K562 (cell line): ENCODE data around the gene FAM227B. TPM values are rescaled to one million over a fixed set of nuclear protein-coding genes. Genes with fewer than 3 reads are reported as not detected.

Experiments
- CREB1 ChIP-seq, 2 experiments: sonication (generic) in 1 of 2; formaldehyde crosslinking in 1 of 2; IDR thresholded peaks; 2 replicates each; pipeline versions ENCODE4 v1.6.1 to v1.8.0; 2012 to 2022; ENCODE audit warnings: inconsistent platforms in 1 of 2, mild to moderate bottlenecking in 1 of 2, missing genetic modification reagents in 1 of 2, moderate library complexity in 1 of 2
- RBM14 ChIP-seq: fragments of 200-400 bp; formaldehyde crosslinking; IDR thresholded peaks from 2 replicates; pipeline ENCODE4 v1.6.1; 2018; ENCODE audit warnings: low read depth, mild to moderate bottlenecking, low read length, moderate library complexity, borderline replicate concordance; ENCODE audit not compliant: insufficient read depth
- ZNF347 ChIP-seq: fragments of 450-650 bp; formaldehyde crosslinking; IDR thresholded peaks from 2 replicates; pipeline ENCODE4 v1.4.0; 2020; ENCODE audit warnings: low read depth, mild to moderate bottlenecking, moderate library complexity
- ZNF407 ChIP-seq: fragments of 450-650 bp; IDR thresholded peaks from 2 replicates; pipeline ENCODE4 v1.6.1; 2016; ENCODE audit warnings: low read depth
- polyA plus RNA-seq, 8 experiments: library from polyadenylated mRNA; depleted of rRNA in 4 of 8; stranded (reverse) in 5 of 8; unstranded in 3 of 8; fragments of >200 nt; fragmentation: Nextera tagmentation in 2 of 8; fragmentation: Illumina TruSeq in 1 of 8; extraction: Ambion mirVana in 2 of 8; extraction: Trizol in 1 of 8; gene quantifications; 2 replicates each; pipeline versions ENCODE4 v1.2.1 to v1.2.3, GENCODE V29; 2011 to 2014; ENCODE audit warnings: inconsistent platforms in 1 of 8, missing spikeins in 1 of 8
- total RNA-seq, 7 experiments: library from RNA; depleted of rRNA in 6 of 7; stranded (reverse); fragments of >200 nt in 6 of 7; fragmentation: Illumina TruSeq in 2 of 7; extraction: Trizol in 2 of 7; gene quantifications; 2 replicates each; pipeline versions ENCODE4 v1.2.1 to v1.2.3, GENCODE V29; 2011 to 2021; ENCODE audit warnings: low replicate concordance in 1 of 7

The FAM227B gene
- total and polyA plus RNA-seq, 9 of the 15 experiments (the other 6 are each of a cell fraction or from before 2014, with no cell fraction given): 5.1 to 12.5 (median 11.2) TPM

- TF ChIP-seq ZNF407 (no peak), CREB1 (IDR thresholded peaks at IDR 0.05) (no peak), CREB1 (CRISPR knock-in tag; IDR thresholded peaks at IDR 0.05) (no peak), ZNF347 (CRISPR knock-in tag) (no peak), RBM14 (no peak)
- TF ChIP-seq, all 486 proteins: peak for 0
Observed at GRCh38 chr15:49314716-49315115, 305.9 kb downstream of the FAM227B start (continued).
